Astrocyte (in vitro differentiated cells and primary cell): ENCODE data around the gene FAM53A.

Experiments used
- CTCF ChIP-seq: IDR thresholded peaks from 2 replicates; pipeline ENCODE4 v1.5.1; 2011; ENCODE audit warnings: low read depth, mild to moderate bottlenecking, inconsistent platforms, low read length, moderate library complexity; ENCODE audit not compliant: insufficient read depth
- EZH2 ChIP-seq: IDR thresholded peaks from 2 replicates; pipeline ENCODE4 v1.6.1; 2012; ENCODE audit warnings: mild to moderate bottlenecking, low read length, inconsistent platforms; ENCODE audit not compliant: insufficient read depth

GRCh38 chr4:1703867-1704266 lies 19.8 kb upstream of the FAM53A start:
- TF ChIP-seq CTCF: no peak
- TF ChIP-seq EZH2: no peak
